GF-D8 (cell line): Measurements from ENCODE around the gene PRKD1.

Experiments used
- DNase-seq: peaks from one replicate; lab custom pipeline; 2025; lab: John Stamatoyannopoulos, UW

PRKD1 gene

GRCh38 chr14:29603696-29604095 is 324.0 kb downstream of the PRKD1 start:
- DNase-seq = no peak

- no peak for DNase-seq
Measured at GRCh38 chr14:29601616-29602015, 326.0 kb downstream of the PRKD1 start.

- no peak for DNase-seq
Measured at GRCh38 chr14:29587761-29588470, 339.7 kb downstream of the PRKD1 start.

- DNase-seq = no peak
Measured at GRCh38 chr14:29587046-29587445, 340.6 kb downstream of the PRKD1 start.

- DNase-seq = no peak
Measured at GRCh38 chr14:29584992-29585391, 342.7 kb downstream of the PRKD1 start.

GRCh38 chr14:29580763-29581162 is 346.9 kb downstream of the PRKD1 start:
- DNase-seq = no peak

- no peak for DNase-seq
Measured at GRCh38 chr14:29579838-29580237, 347.8 kb downstream of the PRKD1 start.

- DNase-seq = no peak
Measured at GRCh38 chr14:29576927-29577326, 350.7 kb downstream of the PRKD1 start.

GRCh38 chr14:29569194-29569593 is 358.5 kb downstream of the PRKD1 start:
- no peak for DNase-seq

GRCh38 chr14:29566194-29566593 is 361.5 kb downstream of the PRKD1 start:
- DNase-seq = no peak

GRCh38 chr14:29558516-29558915 is 369.1 kb downstream of the PRKD1 start:
- no peak for DNase-seq

GRCh38 chr14:29554335-29554734 is 373.3 kb downstream of the PRKD1 start:
- DNase-seq = no peak

GRCh38 chr14:29553427-29553826 is 374.2 kb downstream of the PRKD1 start:
- no peak for DNase-seq

- DNase-seq = no peak
Measured at GRCh38 chr14:29548948-29549370, 378.7 kb downstream of the PRKD1 start.

- DNase-seq = no peak
Measured at GRCh38 chr14:29545714-29546113, 381.9 kb downstream of the PRKD1 start.

- no peak for DNase-seq
Measured at GRCh38 chr14:29536886-29537511, 390.6 kb downstream of the PRKD1 start.

- no peak for DNase-seq
Measured at GRCh38 chr14:29529418-29529817, 398.2 kb downstream of the PRKD1 start.

- DNase-seq = no peak
Measured at GRCh38 chr14:29528889-29529288, 398.8 kb downstream of the PRKD1 start.

- DNase-seq = no peak
Measured at GRCh38 chr14:29527286-29527685, 400.4 kb downstream of the PRKD1 start.
